CD4-positive, alpha-beta T cell treated with Interleukin-4 for 1 hour (primary cell): ENCODE results near the gene SLC25A10.
A peak's percentile ranks its signal among the peaks of the same experiment; 100 is the strongest.

Source experiments
- DNase-seq, 2 donors: peaks; one replicate each; pipeline ENCODE4 v3.0.0-alpha.2; 2020 to 2022

SLC25A10 gene

DNA sequence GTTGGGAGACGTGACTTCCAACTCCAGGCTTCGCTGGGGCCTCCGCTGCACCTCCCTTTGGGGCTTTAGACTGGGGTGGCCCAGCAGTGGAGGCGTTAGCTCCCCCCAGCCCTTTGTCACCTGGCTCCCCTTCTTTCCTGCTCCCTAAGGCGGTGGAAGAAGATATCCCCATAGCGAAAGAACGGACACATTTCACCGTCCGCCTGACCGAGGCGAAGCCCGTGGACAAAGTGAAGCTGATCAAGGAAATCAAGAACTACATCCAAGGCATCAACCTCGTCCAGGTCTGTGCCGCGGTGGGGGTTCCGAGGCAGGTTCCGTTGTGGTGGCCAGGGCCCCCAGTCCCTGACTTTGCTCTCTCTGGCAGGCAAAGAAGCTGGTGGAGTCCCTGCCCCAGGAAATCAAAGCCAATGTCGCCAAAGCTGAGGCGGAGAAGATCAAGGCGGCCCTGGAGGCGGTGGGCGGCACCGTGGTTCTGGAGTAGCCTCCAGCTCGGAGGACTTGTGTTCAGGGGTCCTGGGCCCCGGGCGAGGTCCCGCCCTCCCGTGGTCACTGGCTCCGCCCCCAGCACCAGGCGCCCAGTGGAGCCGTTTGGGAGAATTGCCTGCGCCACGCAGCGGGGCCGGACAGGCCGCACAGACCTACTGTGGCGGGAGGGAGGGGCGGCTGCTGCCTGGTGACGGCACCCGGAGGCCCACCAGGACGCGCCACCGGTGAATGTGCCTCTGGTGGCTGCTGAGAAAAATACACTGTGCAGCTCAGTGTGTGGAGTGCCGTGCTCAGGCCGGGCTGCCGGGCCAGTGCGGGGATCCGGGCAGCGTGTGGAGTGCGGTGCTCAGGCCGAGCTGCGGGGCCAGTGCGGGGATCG lies 5.1 kb upstream of the SLC25A10 start:
- no peak for DNase-seq

DNA sequence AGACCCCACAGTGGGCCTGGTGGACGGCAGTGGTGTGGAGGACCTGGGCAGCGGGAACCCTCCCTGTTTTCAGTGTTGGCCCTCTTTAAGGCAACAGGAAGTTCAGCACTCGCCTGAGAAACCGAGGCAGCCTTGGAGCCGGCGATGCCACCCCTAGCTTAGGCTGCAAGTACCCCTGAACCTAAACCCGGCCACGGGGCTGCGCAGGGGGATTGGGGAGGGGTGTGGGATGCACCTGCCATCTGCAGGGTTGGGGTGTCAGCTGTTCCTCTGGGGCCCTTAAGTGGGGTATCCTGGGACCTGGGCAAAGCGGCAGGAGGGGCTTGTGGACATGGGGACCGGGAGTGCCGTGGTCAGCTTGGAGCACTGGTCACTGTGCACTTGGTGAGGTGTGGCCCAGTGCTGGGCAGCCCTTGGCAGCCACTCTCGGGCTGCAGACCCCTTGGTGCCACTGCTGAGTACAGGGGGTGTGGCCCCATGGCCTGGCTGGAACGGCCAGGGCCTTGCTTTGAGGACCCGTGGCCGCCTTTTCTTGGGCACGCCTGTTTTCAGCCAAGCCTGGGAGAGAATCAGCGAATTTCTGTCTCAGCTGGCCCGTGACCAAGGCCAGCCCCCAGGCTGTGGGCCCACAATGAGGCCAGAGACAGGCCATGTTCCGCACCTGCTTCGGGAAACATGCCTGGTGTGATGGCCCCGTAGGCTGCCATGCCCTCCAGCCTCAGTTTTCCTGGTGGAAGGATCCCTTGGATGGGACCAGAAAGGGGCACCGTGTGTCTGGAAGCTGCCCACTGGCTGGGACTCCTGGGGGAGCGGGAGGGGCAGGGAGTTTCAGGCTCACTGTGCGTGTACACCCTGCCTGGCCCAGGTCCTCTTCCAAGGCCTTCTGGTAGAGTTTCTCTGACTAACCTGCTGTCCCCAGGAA lies 4.1 kb upstream of the SLC25A10 start:
- DNase-seq = no peak

DNA sequence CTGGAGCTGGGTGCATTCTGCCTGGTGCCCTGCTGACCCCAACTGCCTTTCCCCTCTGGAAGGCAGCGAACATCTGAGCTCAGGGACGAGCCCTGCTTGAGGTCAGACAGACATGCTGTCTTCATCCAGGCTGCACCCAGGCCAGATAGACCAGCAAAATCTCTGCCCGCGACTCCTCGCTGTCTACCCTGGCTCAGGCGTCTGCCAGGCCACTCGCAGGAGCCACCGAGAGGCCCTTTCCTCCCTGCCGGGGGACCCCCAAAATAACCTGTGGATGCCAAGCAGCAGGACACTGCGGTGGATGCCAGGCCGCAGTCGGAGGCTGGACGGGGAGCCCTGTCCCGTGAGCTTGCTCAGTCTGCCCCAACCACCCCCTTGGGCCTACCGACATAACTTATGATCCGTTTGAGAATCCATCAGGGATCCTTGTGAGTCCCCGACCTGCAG lies 3.3 kb upstream of the SLC25A10 start:
- DNase-seq = no peak

DNA sequence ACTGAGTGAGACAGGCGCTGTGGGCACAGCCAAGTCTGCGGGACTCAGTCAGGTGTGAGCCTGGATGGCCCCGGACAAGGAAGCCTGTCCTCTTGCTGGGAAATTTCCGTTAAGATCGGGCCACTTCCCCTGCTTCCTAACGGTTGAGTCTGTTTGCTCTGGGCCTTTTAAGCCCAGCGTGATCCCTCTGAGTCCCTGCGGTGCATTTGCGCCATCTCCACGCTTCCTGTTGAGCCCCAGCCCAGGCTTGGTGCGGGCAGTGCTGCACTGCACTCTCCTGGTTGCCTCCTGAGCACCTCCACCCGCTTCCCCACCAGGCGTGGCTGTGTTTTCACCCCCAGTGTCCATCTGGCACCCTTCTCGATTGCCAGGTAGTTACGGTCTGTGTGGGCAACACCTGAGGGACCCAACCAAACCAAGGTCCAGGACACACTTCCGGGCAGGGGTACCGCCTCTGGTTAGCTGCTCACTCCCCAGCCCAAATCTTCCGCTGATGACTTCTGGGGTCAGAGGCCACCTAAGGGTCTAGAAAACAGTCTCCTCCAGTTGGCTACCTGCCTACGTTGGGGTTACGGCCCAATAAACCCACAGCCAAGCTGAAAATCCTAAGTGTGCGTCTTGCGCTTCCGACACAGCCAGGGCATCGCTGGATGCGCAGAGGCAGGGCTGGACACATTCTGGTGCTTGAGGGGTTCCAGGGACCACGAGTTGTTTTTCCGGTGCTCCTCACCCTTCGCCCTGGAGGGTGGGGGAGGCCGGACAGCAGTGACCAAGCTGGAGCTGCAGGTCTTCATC lies 1.4 kb upstream of the SLC25A10 start:
- DNase-seq = peak in 1 of 2 donors; percentile 16

DNA sequence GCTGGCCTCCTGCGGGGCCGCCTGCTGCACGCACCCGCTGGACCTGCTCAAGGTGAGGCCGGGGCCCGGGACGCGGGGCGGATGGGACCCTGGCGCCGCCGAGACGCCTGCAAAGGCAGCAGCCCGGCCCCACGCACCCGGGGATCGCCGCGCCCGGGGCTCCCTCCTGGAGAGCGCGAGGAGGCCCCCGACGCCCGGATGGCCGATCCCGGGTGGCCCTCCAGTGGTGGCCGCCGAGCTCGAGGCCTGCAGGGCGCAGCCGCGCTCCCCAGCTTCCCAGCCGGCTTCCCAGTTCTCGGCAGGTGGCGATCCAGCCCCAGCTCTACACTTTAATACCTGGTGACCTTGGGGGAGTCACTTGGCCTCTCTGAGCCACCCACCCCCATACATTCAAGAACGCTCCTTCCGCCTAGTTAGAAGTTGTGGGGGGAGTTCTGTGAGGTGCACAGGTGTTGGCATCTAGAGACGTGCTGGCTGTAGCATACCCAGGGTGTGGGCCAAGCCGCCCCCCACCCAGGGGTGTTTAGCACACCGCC lies 452 bp downstream of the SLC25A10 start:
- no peak for DNase-seq

DNA sequence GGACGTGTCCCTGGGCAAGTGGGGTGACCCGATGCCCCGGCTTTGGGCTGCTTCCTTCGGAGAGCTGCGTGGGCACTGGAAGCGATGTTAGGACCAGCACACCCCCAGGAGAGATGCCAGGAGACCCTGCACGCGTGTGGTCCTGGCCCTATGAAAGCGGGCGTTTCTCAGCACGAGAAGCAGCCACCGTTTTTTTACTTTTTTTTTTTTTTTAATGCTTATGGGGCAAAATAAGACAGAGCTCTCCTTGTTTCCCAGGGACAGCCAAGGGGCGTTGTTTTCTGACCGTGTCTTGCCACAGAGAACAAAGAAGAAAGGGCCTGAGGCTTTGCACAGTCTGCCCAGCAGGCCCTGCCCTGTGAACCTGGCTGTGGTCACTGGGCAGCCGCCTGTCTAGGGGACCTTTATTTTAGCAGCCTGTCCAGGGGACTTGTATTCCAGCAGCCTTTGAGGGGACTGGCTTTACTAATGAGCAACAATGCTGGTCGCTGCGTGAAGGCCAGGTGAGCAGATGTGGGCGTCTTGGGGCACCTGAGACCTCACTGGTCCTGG lies 996 bp downstream of the SLC25A10 start:
- DNase-seq = no peak

DNA sequence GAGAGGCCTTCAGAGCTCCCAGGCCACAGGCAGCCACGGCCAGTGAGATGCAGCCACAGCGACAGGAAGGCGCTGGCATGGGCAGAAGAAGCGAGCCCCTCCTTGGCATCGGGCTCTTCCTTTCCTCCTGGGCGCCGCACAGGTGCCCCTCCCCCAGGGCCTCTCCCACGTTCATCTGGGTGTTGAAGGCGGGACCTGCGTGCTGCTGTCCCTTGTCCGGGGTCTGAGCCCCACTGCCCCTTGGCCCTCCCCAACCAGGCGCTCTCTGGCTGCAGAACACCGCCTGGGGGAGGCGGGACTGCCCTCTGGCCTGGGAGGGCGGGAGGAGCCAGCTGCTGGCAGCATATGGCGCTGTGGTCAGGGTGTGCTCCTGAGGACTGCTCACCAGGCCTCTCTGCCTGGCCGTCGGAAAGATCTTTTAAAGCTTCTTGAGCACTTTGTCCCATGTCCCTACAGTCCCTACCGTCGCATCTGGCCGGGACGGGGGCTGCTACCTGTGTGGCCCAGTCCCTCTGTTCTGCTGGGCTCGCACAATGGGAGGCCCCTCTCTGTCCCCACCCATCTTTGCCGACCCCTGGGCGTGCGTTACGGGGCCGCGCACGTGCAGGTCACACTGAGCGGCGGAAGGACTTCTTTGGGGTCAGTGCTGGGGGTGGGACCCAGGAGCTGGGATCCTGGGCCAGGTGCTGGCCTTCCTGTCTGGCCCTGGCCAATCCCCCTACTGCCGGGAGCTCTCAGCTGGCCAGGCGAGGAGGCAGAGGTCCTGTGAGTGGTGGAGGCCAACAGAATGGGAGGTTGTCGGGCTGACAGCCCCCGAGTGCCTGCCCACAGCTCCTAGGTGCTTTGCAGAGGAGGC lies 1.7 kb downstream of the SLC25A10 start:
- DNase-seq = no peak

DNA sequence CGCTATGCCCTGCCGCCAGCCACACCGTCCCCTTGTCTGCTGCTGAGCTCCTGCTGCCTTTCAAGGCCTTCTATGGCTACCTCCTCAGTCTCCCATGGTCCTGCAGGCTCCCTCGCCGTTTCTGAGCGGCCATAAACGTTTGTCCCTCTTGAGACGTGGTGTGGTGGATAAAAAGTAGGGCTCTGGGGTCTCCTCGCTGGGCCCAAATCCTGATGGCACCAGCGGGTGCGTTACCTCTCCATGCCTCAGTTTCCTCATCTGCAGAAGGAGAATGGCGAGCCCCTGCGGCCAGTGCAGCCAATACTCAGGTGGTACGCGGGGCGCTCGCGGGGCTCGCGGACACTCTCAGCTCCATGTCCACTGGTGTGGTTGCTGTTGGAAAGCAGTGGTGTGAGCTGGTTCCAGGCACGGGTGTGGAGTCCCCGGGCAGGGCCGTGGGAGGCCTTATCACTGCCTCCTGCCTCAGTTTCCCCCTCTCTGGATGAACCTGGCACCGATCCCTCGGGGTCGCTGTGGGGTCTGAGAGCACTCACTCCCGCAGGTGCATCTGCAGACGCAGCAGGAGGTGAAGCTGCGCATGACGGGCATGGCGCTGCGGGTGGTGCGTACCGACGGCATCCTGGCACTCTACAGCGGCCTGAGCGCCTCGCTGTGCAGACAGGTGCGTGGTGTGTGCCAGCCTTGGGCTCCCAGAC lies 2.5 kb downstream of the SLC25A10 start:
- DNase-seq = no peak

DNA sequence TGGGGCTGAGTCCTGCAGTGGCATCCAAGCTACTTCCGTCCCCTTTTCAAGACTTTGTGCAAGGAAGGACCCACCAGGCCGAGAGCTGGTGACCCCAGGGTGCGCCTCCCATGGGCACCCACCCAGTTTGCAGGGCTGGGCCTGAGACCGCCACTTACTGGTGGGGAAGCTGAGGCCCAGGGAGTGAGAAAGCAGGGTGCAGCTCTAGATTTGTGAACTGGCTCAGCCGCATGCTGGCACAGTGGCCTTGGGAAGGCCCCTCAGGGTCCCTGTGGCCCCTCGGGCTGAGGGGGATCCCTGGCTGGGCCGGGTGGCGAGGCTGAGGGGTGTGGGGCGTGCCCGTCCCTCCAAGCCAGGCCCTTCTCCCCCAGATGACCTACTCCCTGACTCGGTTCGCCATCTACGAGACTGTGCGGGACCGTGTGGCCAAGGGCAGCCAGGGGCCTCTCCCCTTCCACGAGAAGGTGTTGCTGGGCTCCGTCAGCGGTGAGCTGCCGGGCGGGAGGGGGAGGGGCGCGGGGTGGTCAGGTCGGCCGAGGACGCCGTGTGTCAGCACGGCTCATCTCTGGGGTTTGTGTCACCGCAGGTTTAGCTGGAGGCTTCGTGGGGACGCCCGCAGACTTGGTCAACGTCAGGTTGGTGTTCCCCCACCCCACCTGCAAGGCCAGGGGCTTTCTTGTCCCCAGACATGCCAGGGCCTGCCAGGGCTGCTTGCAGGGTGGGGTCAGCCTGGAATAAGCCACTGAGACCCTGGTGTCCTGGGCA lies 3.2 kb downstream of the SLC25A10 start:
- DNase-seq = no peak

DNA sequence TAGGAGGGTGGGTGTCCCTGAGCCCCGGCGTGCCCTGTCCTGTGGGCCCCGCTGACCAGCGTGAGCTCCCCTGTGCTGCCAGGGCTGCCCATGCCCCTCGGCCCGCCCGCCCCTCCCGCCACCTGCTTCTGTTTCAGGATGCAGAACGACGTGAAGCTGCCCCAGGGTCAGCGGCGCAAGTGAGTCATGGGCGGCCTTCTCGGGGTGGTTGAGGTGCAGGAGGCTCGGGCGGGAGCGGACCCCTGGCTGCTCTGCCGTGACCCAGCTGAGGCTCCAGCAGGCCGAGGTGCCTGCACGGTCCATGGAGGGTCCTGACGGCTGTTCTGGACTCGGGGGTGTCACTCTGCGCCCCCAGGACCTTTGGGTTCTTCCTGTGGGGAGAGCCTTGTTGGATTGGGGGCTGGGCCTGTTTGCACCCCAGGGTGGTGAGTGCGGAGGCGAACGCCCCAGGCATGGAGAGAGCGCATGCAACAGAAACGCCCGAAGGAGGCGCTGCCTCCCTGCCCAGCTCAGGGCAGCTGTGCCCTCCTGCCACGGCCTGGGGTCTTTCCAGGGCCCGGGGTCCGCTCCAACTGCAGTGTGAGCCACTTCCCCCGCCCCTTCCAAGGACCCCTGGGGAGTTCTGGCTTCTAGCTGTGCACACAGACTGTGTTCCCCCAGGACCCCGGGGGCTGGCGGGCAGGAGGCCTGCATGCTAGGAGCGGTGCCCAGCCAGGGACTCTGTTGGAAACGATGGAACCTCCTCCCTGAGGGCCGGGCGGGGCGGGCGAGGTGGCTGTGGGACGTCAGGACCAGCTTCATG lies 4.0 kb downstream of the SLC25A10 start:
- DNase-seq = no peak

DNA sequence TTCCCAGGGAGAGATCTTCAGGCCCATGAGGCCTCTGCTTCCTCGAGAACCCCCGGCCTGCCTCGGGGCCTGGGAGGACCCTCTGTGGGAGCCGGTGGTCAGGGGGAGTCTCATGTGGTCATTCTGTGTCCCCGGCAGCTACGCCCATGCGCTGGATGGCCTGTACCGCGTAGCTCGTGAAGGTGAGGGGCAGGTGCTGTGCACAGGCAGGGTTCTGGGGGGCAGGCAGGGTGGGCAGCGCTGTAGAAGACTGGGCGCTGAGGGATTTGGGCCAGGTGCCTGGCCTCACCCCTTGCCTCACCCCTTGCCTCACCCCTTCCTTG lies 4.6 kb downstream of the SLC25A10 start:
- DNase-seq = no peak

DNA sequence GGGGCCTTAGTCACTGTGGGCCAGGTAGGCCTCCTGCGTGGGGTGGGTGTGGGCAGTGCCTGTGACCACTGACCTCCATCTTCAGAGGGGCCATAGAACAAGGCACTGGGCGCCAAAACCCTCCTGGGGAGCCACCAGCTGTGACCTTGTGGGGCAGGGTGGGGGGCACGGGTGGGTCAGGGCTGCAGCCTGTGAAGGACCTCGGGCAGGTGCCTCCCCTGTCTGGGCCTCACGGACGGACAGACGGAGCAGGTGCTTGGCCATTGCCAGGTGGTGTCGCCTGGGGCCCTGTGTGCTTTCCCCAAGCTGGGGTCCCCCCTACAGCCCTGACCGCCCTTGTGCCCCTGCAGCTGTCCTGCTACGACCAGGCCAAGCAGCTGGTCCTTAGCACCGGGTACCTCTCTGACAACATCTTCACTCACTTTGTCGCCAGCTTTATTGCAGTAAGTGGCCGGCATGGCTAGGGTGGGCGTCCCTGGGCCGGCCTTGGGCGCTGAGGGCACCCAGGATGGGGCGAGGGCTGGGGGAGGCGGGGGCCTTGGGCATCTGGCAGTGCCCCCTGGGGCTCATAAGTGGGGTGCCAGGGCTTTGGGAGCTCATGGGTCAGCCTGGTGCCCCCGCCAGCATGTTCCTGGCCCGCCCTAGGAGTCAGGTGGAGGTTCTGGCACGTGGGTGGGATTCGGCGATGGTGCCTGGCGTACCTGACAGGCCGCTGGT lies 5.1 kb downstream of the SLC25A10 start:
- DNase-seq = no peak

DNA sequence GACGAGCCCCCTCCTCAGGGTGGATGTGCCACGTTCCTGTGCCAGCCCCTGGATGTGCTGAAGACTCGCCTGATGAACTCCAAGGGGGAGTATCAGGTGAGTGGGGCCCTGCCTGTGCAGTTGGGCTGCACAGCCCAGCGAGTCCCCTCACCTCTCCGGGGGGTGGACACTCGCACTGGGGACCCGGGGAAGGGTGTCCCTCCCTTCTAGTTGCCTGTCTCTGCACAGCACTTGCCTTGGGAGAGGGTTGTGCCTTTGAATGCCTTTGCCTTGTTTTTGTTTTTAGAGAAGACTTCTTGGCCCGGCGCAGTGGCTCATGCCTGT lies 5.6 kb downstream of the SLC25A10 start:
- no peak for DNase-seq

DNA sequence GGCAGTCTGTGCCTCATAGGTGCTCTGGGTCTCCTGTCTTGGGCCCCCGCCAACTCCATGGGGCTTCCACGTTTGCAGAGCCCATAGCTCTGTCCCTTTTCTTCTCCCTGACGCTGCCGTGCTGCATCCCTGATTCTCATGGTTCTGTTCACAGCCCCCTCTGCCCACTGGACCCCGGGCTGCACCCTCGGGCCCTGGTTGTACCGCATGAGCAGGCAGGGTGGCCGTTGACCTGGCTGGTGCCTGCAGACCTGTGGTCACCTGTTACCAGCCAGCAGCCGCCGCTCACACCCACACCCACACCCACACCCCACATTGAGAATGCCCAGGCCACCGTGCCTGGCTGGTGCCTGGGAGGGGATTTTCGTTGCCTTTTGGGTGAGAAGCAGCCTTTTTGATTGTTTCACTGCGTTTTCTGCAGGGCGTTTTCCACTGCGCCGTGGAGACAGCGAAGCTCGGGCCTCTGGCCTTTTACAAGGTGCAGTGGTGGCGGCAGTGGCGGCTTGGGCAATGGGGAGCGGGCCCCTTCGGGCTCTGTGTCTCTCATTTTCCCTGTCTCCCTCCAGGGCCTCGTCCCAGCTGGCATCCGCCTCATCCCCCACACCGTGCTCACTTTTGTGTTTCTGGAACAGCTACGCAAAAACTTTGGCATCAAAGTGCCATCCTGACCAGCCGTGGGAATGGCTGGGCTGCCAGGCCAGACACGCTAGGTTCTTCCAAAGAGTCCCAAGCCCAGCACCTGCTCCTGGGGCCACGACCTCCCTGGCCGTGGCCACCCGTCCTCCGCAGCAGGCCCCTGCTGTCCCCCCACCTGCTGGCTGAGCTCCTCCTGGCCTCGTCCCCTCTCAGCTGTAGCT lies 7.6 kb downstream of the SLC25A10 start:
- no peak for DNase-seq

DNA sequence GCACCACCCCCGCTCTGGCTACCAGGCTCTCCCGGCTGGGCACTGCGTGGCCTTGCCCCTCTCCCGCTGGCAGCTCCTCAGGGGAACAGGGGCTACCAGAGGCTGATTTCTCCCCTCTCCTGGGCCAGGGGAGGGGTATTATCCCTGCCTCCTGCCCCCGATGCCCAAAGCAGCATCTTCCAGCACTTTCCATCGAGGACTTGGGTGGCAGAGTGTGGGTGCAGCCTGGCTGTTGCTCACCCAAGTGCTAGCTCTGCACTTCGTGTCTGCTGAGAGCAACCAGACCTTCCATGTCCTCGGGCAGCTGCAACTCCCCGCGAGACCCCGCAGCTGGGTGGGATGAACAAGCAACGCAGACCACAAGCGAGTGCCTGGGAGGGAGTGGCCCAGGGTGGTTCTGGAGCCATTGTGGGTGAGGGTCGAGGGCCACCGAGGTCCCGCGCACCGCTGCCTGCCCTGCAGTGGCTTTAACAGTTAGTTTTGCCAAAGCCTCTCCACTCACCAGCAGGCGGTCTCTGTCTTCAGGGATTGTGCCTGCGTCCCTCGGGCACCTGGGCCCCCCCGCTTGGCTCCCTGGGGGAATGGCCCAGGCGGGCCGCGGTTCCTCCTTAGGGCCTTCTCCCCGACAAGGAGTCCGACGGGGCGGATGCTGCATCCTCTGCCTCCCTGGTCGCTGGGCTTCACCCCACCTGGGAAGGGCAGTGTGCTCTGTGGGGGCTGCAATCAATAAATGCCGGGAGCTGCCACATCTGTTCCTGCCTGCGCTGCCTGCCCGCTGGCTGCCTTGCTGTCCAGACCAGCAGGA lies 8.4 kb downstream of the SLC25A10 start:
- no peak for DNase-seq

DNA sequence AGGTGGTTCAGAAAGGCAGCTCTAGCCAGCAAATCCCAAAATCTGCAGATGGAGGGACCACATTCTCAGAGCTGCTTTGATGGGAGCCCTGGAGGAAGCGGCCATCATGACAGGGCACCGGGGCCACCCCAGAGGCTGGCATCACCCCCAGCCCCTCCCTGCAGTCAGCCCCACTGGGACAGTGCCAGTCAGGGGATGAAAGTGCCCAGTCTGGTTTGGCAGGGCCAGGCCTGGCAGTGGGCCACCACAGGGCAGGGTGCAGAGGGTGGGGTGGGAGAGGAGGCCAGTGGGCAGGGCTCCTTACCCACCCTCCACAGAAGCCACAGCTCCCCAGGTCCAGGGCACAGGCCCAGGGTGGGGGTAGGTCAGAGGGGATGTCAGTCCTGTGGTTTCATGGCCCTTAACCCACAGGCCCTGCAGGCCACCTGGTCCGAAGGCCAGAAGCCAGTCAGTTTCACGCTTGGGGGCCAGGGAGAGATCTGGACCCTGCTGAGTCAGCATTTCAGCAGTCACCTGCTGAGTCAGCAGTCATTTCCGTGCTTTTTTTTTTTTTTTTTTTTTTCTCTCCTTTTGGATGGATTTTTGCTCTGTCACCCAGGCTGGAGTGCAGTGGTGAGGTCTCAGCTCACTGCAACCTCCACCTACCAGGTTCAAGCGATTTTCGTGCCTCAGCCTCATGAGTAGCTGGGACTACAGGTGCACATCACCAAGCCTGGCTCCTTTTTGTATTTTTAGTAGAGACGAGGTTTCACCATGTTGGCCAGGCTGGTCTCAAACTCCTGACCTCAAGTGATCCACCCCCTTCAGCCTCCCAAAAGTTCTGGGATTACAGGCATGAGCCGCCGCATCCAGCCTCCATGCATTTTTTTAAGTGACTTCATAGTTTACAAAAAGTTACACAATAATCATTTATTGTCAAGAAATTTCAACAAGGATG lies 10.4 kb downstream of the SLC25A10 start:
- no peak for DNase-seq
